ENCODE measurements around the gene KRTAP1-1.

KRTAP1-1 gene

GRCh38 chr17:40995116-40995515, 46.1 kb downstream of the KRTAP1-1 start:
- Histone ChIP-seq H3K4me2 (ENCODE audit: low read length) (no peak overlapping the region), H3K36me3 (replicated peaks; ENCODE audit: low read depth, low read length) (no peaks in the 10 kb centered on the region), H3K4me3 (ENCODE audit: low read length) (no peak overlapping the region), H3K27ac (ENCODE audit: low read length) (no peak overlapping the region), H3K27me3 (ENCODE audit: low read depth, low read length) (peaks cover 32% of the 10 kb centered on the region), H3K9me3 (ENCODE audit: insufficient read depth, low read length) (no peaks in the 10 kb centered on the region), H3K79me2 (ENCODE audit: low read length) (no peaks in the 10 kb centered on the region), H4K20me1 (ENCODE audit: insufficient read depth, low read length) (no peaks in the 10 kb centered on the region), H2AFZ (ENCODE audit: low read depth, low read length) (no peak overlapping the region), H3K4me1 (ENCODE audit: low read length) (no peaks in the 10 kb centered on the region), H3K9ac (ENCODE audit: low read length) (no peak overlapping the region)
- TF ChIP-seq EZH2phosphoT487 (IDR thresholded peaks at IDR 0.05; ENCODE audit: low read depth) (no peak), CTCF (IDR thresholded peaks at IDR 0.05; ENCODE audit: low read depth, low read length) (no peak)

- H3K79me2 ChIP-seq (ENCODE audit: low read length): no peaks in the 10 kb centered on the region
- no peak within 1 kb of the TSS for H3K4me3 ChIP-seq (ENCODE audit: low read length)
- H3K27ac ChIP-seq (ENCODE audit: low read length): no peak within 1 kb of the TSS
- H3K36me3 ChIP-seq (replicated peaks; ENCODE audit: low read depth, low read length): no peaks in the 10 kb centered on the region
- H3K9me3 ChIP-seq (ENCODE audit: insufficient read depth, low read length): no peaks in the 10 kb centered on the region
- no peak within 1 kb of the TSS for H3K4me2 ChIP-seq (ENCODE audit: low read length)
- H3K27me3 ChIP-seq (ENCODE audit: low read depth, low read length): peaks cover 28% of the 10 kb centered on the region
- no peak within 1 kb of the TSS for H3K9ac ChIP-seq (ENCODE audit: low read length)
- H2AFZ ChIP-seq (ENCODE audit: low read depth, low read length): no peak within 1 kb of the TSS
- no peak for TF ChIP-seq CTCF (IDR thresholded peaks at IDR 0.05; ENCODE audit: low read depth, low read length)
- no peak for TF ChIP-seq EZH2phosphoT487 (IDR thresholded peaks at IDR 0.05; ENCODE audit: low read depth)
- H4K20me1 ChIP-seq (ENCODE audit: insufficient read depth, low read length): no peaks in the 10 kb centered on the region
- H3K4me1 ChIP-seq (ENCODE audit: low read length): no peaks in the 10 kb centered on the region
Measured at GRCh38 chr17:40993839-40994238, 47.4 kb downstream of the KRTAP1-1 start, which contains the start of gene KRTAP3-3. Gene KRTAP3-3, minus strand, starts transcription at chr17:40994164. Its CDS starts 67 bp downstream, at chr17:40994097.

GRCh38 chr17:40993084-40993483, 48.2 kb downstream of the KRTAP1-1 start:
- H3K27me3 ChIP-seq (ENCODE audit: low read depth, low read length): peaks cover 22% of the 10 kb centered on the region
- no peak overlapping the region for H3K9ac ChIP-seq (ENCODE audit: low read length)
- no peak overlapping the region for H3K4me2 ChIP-seq (ENCODE audit: low read length)
- H4K20me1 ChIP-seq (ENCODE audit: insufficient read depth, low read length): no peaks in the 10 kb centered on the region
- H3K4me3 ChIP-seq (ENCODE audit: low read length): no peak overlapping the region
- no peaks in the 10 kb centered on the region for H3K4me1 ChIP-seq (ENCODE audit: low read length)
- no peaks in the 10 kb centered on the region for H3K79me2 ChIP-seq (ENCODE audit: low read length)
- H3K9me3 ChIP-seq (ENCODE audit: insufficient read depth, low read length): no peaks in the 10 kb centered on the region
- no peaks in the 10 kb centered on the region for H3K36me3 ChIP-seq (replicated peaks; ENCODE audit: low read depth, low read length)
- no peak overlapping the region for H3K27ac ChIP-seq (ENCODE audit: low read length)
- no peak overlapping the region for H2AFZ ChIP-seq (ENCODE audit: low read depth, low read length)
- TF ChIP-seq EZH2phosphoT487 (IDR thresholded peaks at IDR 0.05; ENCODE audit: low read depth) (no peak), CTCF (IDR thresholded peaks at IDR 0.05; ENCODE audit: low read depth, low read length) (no peak)

GRCh38 chr17:40992666-40993065, 48.6 kb downstream of the KRTAP1-1 start:
- no peaks in the 10 kb centered on the region for H3K4me1 ChIP-seq (ENCODE audit: low read length)
- no peak overlapping the region for H2AFZ ChIP-seq (ENCODE audit: low read depth, low read length)
- no peaks in the 10 kb centered on the region for H3K36me3 ChIP-seq (replicated peaks; ENCODE audit: low read depth, low read length)
- no peak overlapping the region for H3K27ac ChIP-seq (ENCODE audit: low read length)
- no peak overlapping the region for H3K9ac ChIP-seq (ENCODE audit: low read length)
- H3K79me2 ChIP-seq (ENCODE audit: low read length): no peaks in the 10 kb centered on the region
- TF ChIP-seq EZH2phosphoT487 (IDR thresholded peaks at IDR 0.05; ENCODE audit: low read depth) (no peak), CTCF (IDR thresholded peaks at IDR 0.05; ENCODE audit: low read depth, low read length) (no peak)
- no peak overlapping the region for H3K4me3 ChIP-seq (ENCODE audit: low read length)
- H3K9me3 ChIP-seq (ENCODE audit: insufficient read depth, low read length): no peaks in the 10 kb centered on the region
- H4K20me1 ChIP-seq (ENCODE audit: insufficient read depth, low read length): no peaks in the 10 kb centered on the region
- H3K27me3 ChIP-seq (ENCODE audit: low read depth, low read length): peaks cover 19% of the 10 kb centered on the region
- H3K4me2 ChIP-seq (ENCODE audit: low read length): no peak overlapping the region

All from OCI-LY3 (cell line).